GM19328 (cell line): ENCODE results near the gene IGF2BP2.
"Not testable (repeated sequence)": the region's sequence is repeated elsewhere in the genome, so short reads cannot be mapped to it uniquely, and the experiment has no call there.

ENCODE experiments used
- ATAC-seq: cut with Tn5 transposase; IDR thresholded peaks from one replicate; pipeline ENCODE4 v1.9.1; 2021; ENCODE audit warnings: mild to moderate bottlenecking, moderate library complexity; ENCODE audit not compliant: unreplicated experiment

IGF2BP2 gene

GRCh38 chr3:185838417-185838989, 13.7 kb upstream of the IGF2BP2 start:
- ATAC-seq: not testable (repeated sequence)

DNA sequence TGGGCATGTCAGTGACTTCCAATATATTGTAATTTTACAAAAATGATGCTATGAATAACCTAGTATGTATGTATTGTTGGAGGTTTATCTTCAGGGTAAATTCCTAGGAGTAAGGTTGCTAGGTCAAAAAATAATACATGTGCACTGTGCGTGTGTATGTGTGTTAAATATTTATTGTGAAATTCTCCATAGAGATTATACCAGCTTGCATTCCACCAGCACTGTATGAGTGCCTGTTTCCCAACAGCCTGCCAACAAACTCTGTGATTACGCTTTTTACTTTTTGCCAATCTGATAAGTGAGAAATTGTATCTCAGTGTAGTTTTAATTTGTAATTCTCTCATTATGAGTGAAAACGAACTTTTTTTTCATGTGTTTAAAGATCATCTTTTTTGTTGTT, 12.6 kb upstream of the IGF2BP2 start:
- ATAC-seq: no peak

DNA sequence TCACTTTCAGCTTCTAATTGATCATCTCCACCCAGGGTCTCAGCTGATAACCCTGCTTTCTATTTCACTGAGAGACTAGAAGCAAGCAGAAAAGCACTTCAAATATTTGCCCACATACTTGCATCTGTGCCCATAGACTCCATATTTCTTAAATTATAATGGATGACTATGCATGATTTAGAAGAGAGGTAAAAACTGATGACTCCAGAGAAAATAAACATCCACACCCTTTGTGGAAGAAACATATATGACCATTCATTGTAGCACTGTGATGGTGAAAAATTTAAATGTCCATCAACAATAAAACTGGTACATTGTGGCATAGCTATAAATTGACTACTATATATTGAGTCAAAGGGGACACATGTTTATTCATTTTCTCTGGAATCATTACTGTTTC, 7.1 kb upstream of the IGF2BP2 start:
- no peak for ATAC-seq

DNA sequence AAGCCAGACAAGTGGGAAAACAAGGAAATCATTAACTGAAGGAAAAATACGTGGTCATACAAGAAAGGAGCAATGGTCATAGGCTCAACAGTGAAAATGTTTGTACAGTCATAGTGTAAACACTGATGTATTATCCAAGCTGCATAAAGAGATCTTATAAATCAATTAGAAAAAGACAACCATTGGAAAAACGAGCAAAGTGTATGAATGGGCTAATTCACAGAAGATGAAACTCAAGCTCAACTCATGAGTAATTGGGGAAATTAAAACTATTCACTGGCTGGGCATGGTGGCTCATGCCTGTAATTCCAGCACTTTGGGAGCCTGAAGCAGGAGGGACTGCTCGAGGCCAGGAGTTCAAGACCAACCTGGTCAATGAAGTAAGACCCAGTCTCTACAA, 6.4 kb upstream of the IGF2BP2 start:
- no peak for ATAC-seq

GRCh38 chr3:185830018-185830797, 5.4 kb upstream of the IGF2BP2 start:
- no peak for ATAC-seq

DNA sequence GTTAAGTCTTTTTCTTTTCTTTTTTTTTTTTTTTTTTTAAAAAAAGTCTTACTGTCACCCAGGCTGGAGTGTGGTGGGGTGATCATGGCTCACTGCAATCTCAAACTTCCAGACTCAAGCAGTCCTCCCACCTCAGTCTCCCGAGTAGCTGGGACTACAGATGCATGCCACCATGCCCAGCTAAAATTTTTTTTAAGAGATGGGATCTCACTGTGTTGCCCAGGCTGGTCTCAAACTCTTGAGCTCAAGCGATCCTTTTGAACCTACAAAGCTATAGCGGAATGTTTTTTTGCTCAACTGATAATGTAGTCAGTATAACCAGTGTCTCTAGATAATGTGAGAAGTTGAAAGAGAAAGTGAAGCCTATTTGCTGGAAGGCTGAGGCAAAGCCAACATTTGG, 3.9 kb upstream of the IGF2BP2 start:
- no peak for ATAC-seq

GRCh38 chr3:185827595-185828344, 2.9 kb upstream of the IGF2BP2 start:
- no peak for ATAC-seq

DNA sequence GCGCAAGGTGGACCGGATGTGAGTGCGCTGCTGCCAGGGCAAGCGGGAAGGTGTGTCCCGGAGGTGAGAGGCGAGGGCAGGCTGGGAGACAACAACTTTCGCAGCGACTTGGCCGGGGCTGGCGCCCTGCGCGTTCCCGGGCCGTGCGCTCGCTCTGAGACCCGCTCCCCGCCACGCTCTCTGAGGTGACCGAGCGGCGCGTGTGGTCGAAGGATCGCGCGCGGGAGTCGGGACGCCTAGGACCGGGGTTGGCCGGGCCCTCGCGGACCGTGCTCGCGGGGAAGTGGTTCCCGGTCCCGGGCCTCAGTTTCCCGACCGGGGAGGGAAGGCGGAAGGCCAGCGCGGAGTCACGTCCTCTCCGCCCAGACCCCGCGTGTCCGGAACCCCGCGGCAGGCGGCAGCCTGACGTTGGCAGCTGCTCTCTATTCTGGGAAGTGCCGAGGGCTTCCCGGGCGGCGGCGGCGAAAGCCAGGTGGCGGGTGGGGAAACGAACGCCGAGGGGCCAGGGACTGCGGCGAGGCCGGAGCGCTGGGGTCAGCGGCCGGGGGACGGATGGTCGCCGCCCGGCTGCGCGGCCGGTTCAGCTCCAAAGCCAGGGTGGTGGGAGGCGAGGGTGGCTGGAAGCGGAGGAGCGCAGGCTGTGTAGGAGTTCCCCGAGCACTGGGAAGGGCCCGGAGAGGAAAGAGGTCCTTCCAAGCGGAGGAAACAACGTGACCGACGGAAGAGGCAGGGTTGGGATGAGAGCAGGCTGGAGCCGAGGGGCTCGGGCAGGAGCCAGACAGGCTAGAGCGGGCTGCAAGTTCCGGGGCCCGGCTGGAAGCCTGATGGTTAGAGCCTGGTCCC, 1.0 kb upstream of the IGF2BP2 start:
- no peak for ATAC-seq

DNA sequence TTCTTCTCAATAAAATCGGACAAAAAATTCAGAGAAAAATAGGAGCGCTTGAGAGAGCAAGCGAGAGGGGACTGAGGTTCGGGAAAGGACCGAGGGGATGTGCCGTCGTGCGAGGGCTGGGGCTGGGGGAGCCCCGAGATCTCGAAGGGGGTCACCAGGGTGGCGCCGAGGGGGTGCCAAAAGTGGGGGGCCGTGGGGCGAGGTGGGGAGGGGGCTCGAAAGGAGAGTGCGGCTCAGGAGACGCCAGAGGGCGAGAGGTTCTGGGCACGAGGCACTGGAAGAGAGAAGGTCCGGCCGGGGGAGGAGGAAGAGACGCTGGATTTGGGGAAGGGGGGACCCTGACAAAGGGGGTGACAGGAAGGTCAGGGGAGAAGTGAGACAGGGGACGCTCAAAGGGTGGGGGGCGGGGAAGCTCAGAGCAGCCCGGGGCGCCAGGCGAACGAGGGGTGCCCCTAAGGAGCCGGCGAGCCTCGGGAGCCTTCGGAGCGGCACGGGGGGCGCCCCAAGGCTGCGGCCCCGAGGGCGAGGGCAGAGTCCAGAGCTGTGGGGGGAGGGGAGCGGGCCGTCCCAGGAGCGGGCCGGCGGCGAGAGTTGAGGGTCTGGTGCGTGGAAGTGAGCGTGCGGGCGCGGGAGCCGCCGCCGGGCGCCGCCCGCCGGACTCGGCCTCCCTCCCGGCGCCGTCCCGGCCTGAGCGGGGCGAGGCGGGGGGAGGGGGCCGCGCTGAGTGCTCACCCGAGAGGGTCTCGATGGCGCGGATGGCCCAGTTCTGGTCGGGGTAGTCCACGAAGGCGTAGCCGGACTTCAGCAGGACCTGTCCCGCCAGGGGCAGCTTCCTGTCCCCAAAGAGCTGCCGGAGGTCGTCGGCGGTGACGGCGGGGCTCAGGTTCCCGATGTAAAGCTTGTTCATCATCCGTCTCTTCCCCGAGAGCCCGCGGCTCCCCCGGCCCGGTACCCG, 514 bp downstream of the IGF2BP2 start:
- no peak for ATAC-seq

DNA sequence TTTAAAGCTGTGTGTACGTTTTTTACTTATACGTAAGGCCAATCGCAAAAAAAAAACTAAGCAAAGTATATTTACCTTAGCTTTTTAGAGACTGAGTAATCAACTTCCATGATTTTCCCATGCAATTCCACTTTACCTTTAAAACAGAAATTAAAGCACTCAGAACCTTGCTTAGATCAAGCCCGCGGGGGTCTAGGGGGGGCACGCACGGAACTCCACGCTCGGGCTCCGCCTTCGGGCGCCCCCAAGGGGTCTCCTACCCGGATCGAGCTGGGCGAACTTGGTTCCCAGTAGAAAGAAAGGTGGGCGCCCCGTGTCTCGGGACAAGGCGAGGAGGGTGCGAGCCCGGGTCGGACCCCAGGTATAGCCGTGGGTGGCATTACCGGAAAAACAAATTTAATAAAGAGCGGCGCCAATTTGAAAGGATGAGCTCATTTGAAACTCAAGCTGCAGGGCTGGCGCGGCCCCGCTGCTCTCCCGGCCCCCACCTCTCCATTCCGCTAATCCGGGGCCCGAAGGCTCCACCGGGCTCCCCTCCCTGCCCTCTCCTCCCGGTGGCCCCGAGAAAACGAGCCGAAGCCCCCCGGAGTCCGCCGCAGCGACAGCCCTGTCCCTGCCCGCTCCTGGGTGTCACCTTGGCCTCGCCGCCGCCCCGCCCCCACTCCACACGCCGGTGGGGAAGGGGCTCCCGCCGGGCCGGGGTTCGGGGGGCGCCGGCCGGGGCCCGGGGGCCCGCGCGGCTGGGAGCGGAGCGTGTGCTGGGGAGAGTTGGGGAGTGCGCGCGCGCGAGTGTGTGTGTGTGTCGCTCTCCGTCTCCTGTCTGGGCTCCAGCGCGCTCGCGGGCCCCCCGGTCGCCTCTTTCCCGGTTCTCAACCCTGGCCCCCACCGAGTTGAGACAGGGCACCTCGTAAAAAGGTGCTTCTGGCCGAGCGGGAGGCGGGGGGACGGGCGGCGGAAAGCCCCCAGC, 1.5 kb downstream of the IGF2BP2 start:
- ATAC-seq: no peak

DNA sequence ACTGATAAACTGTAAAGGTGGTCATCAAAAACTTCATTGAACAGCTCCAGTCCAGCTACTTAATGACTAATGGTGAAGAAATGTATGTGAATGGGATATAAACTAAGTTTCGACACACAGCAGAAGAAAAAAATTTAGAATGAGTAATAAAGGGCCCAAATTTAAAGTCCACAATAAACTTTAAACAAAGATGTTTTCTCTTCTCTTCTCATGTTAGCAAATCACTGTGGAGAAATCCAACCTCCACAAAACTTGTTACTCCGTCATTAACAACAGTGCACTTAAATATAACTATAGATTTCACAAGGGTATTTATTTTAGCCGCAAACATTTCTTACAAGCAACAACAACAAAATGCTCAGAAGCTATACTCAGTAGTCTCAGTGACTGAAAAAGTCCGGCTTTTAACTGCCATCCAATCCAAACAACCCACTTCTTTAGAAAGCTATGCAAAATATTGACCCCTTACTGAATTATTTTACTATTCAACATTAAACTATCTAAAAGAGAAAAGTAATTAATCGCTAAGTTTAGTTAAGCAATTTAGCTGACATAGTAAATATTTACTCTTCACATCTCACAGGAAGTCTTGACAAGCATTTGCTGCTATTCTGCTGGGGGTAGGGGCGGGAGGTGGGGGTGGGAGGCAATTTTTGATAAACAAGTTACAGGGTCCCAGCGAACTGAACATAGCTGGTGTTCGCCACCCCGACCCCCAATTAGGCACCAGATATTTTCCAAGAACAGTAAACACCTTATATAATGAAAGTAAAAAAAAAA, 2.4 kb downstream of the IGF2BP2 start:
- ATAC-seq: no peak

DNA sequence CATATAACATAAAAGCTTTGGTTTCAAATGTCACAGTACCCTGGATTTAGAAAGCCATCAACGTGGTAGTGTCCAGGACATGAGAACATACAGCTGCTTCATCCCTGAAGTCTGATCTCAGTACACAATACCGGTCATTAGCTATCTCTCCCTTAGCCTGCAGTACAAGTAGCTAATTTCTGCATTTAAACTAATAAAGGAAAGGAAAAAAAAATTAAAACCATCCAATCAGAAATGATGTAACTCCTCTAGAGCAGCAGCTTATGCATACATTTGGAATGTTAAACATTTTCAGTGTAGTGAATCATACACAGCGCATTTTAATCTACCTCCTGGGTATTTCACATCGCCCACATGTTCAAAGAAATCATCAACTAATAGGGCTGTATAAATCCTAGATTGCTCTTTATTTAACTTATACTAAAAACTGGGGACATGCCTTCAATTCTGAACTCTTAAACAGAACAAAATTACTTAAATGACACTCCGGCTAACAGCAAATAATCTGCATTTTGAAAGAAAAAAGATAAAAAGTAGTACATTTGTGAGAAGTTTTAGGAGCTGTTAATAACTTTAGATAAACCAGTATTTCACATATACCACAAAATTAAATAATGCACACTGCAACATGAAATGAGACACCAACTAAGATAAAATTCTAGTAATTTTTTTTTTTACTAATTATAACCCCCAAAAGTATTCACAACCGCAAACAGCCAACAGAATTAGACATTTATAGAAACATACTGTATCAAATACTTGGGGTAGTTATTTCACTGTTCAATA, 3.7 kb downstream of the IGF2BP2 start:
- ATAC-seq: no peak

- ATAC-seq: no peak
These were observed 6.5 kb downstream of the IGF2BP2 start for GRCh38 chr3:185818267-185818875.

DNA sequence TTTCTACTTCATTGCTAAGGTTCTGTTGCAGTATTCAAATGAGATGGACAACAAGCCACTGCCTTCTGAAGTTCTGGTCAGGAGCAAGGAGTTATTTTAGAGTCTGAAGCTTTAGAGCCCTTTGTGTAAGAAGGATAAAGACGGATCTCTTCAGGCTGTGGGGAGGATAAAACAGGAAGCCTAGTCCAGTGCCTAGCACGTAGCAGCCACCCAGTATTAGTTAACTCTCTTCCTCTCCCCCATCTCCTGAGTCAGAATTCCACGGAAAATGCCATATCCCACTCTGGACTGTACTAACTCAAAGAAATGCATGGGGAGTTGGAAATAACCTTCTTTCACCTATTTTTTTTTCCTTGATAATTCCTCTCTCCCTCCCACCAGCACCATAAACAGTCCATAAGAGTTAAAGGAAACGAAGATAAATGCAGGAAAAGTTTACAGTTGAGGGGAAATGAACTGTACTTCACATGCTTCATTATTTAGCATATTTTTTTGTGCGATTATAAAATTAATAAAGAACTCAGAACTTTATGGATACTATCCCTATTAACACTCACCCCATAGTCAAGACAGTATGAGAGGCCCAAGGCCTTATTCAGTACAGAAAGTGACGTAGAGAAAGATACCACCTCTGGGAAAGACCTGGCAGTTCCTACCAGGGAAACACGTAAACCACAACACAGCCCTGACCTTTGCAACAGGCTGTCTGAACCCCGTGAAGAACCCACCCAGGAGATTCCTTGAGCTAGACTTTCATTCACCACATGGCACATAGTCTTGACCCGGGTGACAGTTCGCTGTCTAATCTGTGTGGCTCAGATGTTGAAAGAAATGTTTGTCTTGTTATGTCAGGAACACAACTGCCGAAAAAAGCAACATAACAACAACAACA, 9.2 kb downstream of the IGF2BP2 start:
- no peak for ATAC-seq

- no peak for ATAC-seq
These were observed 11.1 kb downstream of the IGF2BP2 start for GRCh38 chr3:185813691-185814215.

DNA sequence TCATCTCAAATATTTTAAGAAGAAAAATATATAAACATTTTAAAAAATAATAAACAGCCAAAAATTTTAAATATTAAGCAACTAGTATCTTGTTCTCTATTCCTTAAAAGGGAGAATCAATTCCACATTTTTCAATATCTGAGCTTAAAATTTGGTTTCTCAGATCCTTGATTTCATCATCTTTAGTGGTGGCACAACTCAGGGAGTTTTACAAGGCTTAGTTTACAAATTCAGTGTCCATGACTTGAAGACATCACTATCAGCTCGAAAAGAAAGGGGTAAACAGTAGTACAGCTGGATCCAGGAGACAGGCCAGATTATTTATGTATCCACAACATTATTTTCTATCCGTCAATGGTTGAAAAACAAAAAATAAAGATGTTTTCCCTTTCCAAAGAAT, 11.6 kb downstream of the IGF2BP2 start:
- no peak for ATAC-seq
